Stimulated activated CD8-positive, alpha-beta memory T cell treated with anti-CD3 and anti-CD28 coated beads, Interleukin-12 subunit alpha, Interleukin-12 subunit beta, amount 100 ng/mL, for 1 hour (primary cell): ENCODE measurements around the gene HSD17B2.

Source experiments
- DNase-seq: peaks from one replicate; pipeline ENCODE4 v3.0.0-alpha.2; 2020; ENCODE audit warnings: low read depth

The HSD17B2 gene

DNA sequence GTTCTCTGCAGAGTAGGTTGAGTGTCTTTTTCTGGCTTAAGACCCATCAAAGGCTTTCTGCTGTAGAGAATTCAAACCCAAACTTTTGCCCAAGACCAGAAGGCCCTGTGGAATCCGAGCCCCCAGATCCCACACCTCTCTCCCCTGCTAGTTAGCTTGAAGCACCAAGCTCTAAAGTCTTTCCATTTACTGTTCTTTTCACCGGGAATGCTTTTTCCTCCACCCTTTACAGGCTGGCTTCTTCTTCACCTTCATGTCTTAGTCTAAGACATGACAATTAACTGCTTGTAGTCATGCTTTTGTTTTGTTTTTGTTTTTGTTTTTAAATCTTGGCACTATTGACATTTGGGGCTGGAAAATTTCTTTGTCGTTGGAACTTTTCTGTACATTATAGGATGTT is 15.5 kb downstream of the HSD17B2 start:
- no peak for DNase-seq

DNA sequence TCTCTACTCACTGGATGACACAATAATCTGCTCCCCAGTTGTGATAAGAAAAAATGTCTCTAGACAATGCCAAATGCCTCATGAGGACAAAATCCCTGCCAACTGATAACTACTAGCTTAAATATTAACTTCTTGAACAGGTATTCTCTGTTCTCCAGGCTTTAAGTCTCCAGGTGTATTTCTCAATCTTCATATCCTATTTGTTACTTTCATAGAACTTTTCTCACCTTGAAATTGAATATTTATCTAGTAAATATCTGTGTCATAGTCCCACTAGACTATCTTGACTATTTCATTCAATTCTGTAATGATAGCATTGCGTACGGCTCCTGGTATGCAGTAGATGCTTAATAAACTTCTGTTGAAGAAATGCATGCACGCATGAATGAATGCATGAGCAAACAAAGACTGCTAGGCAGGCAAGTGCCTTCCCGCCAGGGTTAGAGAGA is 15.9 kb downstream of the HSD17B2 start:
- no peak for DNase-seq

DNA sequence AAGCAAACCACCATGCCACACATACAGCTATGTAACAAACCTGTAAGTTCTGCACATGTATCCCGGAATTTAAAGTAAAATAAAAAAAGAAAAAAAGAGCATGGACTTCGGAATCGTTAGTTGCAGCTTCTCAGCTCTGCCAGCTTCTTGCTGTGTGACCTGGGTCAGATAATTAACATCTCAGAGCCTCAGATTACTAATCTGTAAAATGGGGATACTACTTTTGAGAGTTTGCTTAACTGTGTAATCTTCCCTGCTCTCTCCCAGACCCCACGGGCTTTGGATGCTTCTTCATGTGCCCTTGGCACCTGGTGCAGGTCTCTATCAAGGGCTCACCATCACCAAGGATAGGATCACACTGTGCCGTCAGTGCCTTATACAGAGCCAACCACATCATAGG is 16.6 kb downstream of the HSD17B2 start:
- no peak for DNase-seq

DNA sequence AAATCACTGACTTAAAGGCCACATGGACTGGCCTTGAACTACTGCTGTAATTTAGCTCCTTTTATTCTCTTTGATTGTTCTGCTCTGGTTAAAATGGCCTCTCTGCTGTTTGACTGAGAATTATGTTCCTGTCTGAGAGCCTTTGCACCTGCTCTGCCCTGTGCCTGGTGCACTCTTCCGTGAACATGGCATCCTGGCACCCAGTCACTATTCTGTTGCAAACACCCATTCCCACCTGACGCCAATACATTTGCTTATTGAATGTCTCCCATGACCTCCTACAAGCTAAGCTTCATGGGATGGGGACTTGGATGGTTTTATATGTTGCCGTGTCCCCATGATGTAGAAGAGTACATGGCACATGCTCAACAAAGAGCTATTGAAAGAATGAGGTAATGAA is 20.1 kb downstream of the HSD17B2 start:
- no peak for DNase-seq

DNA sequence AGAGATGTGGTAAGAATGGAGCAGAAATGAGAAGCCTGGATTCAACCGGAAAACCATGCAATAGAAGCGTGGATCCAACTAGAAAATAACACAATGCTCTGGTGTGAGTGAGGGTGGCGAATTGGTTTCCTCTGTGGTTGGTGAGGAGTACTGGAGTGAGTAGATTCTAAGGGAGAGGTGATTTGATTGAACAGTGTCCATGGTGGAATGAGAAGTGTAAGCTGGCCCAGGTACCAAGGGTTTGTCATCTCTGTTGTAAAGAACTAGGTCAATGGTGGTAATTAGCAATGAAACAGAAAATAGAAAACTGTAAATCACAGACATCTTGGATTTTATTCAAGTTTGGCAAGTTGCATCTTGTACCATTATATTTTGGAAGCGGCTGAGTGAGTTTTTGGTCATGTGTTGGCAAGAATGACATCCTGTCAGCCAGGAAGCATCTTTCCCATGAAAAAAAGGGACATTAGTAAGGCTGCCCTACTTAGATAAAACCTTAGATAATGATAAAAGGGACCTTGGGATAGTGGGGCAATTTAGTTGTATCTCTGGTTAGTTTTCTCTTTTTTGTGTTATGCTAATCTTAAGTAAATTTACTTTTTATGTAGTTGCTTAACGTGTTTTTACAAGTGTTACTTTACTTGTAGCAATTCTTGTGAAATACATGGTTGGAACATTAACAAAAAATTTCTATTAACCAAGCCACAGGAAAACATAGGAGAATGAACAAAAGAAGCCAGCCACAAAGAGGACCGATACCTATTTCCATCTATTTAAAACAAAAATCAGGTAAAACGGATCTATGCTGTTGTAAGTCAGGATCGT is 20.9 kb downstream of the HSD17B2 start:
- DNase-seq: no peak

DNA sequence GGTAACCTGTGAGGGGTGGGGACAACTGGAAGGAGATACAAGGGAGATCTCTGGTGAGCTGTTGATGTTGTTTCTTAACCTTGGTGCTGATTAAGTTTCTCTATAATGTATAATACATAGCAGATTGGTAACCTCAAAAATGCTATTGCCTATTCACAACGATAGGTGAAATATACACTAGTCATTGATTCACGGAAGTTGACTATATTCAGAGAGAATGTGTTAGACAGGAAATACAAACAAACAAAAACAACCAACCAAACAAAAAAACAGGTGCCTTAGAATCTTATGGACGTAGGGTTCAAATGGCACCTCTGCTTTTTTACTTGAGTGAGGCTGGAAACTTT is 21.5 kb downstream of the HSD17B2 start:
- no peak for DNase-seq

DNA sequence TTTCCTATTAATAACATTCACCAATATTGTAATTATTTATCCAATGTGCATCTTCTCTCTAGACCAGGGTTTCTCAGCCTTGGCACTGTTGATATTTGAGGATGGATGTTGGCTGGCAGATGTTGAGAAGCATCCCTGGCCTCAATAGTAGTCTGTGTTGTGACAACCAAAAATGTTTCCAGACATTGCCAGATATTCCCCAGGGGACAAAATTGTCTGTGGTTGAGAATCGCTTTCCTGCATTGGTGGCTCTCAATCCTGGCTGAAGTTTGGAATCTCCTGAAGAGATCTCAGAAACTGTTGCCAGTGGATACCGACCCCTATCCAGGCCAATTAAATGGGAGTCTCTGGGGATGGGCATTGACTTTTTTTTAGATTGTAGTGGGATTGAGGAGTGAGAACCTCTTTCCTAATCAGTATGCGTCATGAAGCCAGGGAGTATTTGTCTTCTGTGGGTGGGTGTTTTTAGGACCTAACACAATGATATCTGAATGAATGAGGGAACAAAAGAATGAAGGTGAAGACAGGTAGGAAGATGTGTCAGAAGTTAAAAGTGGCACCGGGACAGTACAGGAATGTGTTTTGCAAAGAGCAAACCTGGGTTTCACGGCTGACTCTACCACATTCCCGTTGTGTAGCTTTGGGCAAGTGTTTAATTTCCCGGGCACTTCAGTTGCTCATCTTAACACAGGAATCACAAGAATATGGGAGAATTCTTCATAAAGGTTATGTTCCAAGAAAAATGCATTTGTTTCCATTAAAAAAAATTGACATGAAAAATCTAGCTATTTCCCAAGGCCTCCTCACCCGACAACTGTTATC is 24.3 kb downstream of the HSD17B2 start:
- no peak for DNase-seq

DNA sequence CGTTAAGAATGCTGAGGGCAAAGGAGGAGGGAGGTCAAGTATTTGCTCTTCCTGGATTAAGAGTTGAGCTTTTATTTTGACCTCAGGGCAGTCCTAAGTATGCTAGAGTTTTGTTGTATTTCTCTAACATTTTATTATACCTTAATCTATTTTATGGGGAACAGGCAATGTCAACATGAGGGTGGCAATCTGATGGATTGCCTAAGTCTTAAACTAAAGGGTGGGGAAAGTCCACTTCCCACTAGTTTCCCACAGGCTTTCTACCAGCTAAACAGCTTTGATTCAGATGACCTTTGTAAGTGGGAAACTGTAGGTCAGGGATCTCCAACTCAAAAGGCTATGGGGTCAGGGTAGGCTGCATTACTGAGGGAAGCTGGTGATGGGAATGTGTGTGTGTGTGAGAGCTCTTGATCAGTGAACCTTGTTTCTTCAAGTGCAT is 24.9 kb downstream of the HSD17B2 start:
- DNase-seq: no peak

DNA sequence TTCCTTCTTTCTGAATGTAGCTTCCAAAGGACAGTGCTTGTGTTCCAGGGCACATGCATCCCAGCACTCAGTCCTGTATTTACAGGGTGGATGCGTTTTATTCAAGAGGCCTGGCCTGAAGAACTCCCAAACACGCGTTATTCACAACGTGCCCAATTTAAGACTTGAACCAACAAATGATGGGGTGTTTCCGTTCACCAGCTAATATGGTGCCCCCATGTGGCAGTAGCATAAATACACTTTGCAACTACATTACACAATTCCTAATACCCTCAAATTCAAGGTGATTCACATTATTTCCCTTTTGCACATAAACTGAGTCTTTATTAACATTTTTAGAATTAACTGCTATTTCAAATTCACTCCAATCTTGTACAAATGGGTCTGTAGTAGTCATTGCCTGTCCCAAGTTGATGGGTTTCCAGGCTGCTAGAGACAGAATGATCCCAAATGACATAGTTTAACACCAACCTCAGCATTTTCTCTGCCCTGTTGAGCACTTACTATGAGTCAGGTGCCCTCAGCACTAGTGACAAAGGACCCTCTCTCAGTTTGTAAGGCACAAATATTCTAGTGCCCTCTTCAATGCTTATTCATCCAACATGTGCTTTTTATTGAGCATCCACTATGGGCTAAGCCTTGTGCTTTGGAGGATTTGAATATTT is 26.9 kb downstream of the HSD17B2 start:
- no peak for DNase-seq

DNA sequence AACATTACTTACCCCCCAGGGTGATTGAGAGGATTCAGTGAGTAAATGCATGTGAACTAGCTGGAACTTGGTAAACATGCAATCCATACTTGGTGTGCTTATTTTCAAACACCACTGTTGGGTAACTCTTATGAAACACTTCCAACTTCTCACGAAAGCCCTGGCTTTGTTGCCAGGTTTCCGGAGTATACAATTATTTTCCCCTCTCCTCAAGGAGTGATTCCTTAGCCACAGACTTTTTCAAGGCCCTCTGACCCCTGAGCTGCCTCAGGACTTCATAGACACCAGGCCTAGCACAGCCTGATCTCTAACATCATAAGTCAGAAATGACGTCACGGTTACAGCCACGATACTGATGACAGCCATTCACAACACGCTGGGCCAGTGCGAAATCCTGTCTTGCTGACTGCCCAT is 27.6 kb downstream of the HSD17B2 start:
- no peak for DNase-seq

DNA sequence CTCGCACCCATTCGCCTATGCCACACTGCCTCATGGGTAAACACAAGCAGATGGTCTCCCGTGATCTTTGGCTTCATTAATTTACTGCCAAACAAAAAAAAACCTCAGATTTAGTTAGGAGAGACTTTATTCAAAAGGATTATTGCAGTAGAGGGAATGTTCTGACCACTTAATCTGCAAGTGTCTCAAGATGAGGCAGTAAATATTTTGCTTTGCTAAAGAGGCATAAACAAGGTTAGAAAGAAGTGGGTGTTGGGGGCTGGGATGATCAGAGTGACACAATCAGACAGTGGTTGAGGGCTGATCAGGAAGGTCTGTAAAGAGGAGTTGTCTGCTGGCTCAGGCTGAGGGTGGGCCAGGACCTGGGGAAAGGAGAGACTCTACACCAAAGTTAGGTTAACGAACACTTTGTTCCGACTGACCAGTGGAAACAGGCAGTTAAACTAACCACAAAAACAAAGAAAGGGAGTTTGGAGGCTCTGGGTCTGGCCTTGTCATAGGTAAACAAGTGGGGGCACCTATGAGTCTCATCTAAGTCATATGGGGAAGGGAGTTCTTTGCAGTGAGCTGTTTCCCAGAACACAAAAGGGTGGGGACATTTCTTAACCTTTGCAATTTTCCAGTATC is 28.5 kb downstream of the HSD17B2 start:
- no peak for DNase-seq

DNA sequence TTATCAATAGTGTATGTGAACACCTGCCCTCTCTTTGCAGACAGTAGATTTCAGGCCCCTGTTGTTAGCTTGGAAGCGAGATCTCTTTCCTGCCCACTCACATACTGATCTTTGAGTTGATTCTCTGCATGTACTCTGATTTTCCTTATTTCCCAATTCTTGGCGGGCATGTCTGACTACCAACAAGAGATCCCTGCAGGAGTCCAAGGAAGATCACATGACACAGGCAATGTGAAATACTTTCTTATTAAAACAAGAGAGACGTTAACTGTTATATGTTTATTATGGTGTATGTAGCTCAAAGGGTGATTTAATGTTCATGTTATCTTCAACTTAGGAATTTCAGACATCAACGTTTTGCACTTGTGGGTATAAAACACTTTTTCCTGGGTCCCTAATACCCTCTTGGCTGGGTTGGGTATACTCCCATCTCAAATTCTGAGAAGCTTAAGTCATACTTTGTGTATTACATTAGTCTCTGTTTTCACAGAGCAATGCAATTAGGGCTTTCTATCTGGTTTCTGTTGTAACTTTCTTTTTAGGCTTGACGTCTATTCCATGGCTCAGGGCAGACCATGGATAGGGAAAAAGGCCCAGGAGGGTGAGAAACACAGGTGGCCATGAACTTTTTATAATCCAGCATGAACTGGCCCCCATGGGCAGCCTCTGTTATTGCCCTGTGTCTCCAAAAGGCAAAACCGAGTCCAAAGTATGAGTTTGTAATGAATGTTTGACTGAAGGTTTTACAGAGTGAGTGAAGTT is 32.2 kb downstream of the HSD17B2 start:
- no peak for DNase-seq

DNA sequence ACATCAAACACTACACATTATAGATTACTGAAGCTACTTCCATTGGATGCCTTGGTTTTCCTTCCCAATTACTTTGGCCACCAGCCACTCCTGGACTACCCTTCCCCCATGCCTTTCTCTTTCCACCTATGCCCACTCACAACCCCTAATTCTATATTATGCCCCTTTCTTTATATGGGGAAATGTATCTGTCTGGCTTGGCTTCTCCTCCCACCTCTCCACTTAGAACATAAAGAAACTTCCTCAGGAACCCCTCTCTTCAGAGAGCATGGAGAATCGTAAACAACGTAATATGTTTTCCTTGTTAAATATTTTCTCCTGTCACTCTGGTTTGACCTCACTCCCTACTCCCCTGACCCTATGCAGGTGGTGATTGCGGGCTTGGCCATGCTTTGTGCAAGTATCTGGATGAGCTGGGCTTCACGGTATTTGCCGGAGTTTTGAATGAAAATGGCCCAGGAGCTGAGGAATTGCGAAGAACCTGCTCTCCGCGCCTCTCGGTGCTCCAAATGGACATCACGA is 32.8 kb downstream of the HSD17B2 start:
- DNase-seq: no peak

DNA sequence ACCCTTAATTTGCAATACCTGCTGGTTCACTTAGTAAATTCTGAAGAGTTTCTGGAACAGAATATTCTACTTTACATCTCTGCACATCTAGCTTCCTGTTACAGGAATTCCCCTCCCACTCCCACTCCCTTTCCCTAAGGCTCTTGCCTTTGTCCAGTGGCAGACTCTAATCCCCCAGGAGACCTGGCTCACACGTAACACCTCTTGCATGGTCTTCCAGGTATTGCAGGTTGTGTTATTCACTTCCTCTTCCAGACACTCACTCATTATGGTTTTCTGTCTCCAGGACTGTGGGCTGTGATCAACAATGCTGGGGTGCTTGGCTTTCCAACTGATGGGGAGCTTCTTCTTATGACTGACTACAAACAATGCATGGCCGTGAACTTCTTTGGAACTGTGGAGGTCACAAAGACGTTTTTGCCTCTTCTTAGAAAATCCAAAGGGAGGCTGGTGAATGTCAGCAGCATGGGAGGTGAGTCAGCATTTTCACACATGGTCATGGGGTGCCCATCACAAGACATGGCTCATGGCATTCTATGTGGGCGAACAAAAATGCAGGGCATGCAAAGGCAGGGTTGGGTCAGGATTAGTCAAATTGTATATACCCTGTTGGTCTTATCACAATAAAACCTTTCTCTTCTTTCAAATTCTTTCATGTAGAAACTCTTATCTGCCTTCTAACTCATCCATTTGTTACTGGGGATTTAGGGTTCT is 35.8 kb downstream of the HSD17B2 start:
- DNase-seq: no peak

DNA sequence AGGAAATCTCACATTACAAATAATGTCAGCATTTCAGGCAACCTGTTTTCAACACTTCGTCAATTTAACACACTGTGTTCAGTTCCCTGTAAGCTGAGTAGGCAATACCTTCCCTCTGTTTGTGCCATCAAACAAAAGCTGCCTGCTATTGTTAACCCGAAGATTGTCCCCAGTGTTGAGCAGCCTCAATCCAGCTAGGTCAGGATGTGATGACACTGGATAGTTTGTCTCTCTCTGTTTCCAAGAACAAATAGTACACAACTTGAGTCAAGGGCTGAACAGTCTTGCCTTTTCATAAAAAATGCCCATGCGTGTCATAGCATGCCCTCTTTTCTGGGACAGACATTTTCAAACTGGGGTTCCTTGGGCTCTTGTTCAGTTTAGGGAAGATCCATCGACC is 36.4 kb downstream of the HSD17B2 start:
- DNase-seq: no peak

DNA sequence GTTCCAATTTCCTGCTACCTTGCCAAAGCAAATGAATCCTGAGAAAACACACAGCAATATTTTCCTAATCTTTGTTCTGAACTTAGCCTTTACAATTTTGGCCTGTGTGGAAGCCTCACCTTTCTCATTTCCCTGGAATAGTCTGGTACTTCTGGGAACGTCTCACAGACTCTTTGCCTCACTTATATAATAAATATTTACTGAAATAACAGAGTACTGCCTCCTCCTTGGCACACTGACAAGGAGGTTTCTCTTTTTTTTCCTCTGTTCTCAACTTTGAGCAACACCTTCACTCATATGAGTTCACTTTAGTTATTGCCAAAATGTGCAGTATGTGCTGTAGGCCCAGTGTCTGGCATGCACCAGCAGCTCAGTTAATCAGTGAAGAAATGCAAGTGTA is 37.3 kb downstream of the HSD17B2 start:
- no peak for DNase-seq

DNA sequence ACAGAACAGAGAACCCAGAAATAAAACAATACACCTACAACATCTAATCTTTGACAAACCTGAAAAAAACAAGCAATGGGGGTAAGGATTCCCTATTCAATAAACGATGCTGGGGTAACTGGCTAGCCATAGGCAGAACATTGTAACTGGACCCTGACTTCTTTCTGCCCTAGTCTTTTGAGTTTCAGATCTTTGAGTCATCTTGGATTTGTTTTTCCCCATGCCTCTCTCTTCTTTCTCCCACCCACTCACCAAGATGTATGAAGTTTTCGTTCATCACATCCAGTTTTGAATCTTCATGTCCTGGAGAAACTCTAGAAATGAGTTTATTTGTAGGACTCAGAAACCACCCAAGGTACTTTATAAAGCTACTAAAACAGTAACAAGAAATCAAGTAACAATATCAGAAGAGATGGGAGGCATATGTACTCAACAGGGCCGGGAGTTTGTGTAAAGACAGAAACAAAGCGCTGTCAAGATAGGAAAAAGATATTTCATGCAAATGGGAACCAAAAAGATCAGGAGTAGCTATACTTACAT is 39.0 kb downstream of the HSD17B2 start:
- no peak for DNase-seq

DNA sequence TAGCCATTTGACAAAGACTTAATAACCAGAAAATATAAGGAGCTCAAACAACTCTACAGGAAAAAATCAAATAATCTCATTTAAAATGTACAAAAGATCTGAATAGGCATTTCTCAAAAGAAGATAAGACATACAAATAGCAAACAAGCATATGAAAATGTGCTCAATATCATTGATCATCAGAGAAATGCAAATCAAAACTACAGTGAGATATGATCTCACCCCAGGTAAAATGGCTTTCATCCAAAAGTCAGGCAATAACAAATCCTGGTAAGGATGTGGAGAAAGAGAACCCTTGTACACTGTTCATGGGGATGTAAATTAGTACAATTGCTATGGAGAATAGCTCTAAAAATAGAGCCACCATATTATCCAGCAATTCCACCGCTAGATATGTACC is 43.1 kb downstream of the HSD17B2 start:
- DNase-seq: no peak

DNA sequence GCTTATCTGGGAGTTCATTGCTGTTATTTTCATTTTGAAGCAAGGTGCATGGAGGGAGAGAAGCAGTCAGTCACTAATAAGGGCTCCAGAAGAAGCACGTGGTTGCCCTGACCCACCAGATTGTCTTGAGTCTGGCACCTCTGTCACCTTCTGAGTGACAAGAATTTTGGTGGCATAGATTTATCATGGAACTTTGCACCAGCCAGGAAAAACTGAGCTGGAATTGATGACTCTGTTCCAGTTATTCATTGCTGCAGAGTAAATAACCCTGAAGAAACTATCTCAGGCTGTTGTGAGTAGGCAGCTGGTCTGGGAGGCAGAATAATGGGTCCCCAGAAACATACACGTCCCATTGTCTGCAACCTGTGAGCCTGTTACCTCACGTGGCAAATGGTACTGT is 44.8 kb downstream of the HSD17B2 start:
- no peak for DNase-seq

DNA sequence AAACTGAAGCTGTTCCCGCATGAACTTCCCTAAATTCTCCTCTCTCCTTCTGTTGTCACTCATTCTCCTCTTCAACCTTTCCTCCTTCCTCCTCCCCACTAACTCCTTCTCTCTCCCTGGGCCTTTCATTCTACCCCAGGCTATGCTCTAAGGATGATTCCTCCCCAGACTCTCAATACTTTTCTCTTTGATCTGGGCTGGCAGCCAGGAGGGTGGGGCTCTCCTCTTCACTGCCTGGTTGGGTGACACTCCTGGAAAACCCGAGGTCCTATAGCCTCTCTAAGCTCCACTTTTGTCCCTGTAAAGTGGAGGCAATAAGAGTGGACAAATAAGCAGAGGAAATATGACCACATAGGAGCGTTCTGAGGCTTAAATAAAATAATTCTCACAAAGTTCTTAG is 46.2 kb downstream of the HSD17B2 start:
- DNase-seq: no peak
